ENCODE measurements around the gene RNF157. TPM values are rescaled to one million over a fixed set of nuclear protein-coding genes. Genes with fewer than 3 reads are reported as not detected.

The RNF157 gene
- total and polyA plus RNA-seq, 2 of the 13 experiments (the other 11 are each of a cell fraction or from before 2014, with no cell fraction given), result 0.44 to 1.5 TPM

GRCh38 chr17:76132574-76133338 is 107.5 kb downstream of the RNF157 start (continued):
- TF ChIP-seq BRD4 (CRISPR knock-in tag; IDR thresholded peaks at IDR 0.05) (no peak), SP4 (CRISPR knock-in tag; IDR thresholded peaks at IDR 0.05) (0 out of 2 replicates have a peak, but pooled peaks have one; percentile 42), ZNF788 (CRISPR knock-in tag; IDR thresholded peaks at IDR 0.05; ENCODE audit: borderline replicate concordance) (peak; percentile 59; the same call in 1 of the 2 replicates), TERF1 (CRISPR knock-in tag; IDR thresholded peaks at IDR 0.05) (no peak), ZNF20 (CRISPR knock-in tag; IDR thresholded peaks at IDR 0.05) (no peak), THAP8 (CRISPR knock-in tag; IDR thresholded peaks at IDR 0.05; ENCODE audit: borderline replicate concordance) (no peak), TFDP2 (CRISPR knock-in tag; IDR thresholded peaks at IDR 0.05) (peak; percentile 34; the same call in 1 of the 2 replicates), ZNF17 (CRISPR knock-in tag; IDR thresholded peaks at IDR 0.05) (no peak), ATM (IDR thresholded peaks at IDR 0.05; ENCODE audit: borderline replicate concordance) (no peak), RORA (CRISPR knock-in tag; IDR thresholded peaks at IDR 0.05) (no peak), ISL2 (CRISPR knock-in tag; IDR thresholded peaks at IDR 0.05) (no peak), POLR2A (IDR thresholded peaks at IDR 0.05; ENCODE audit: insufficient read depth in 1 of 2, low read depth in 2 of 2, low read length in 2 of 2) (no peak), ZNF496 (CRISPR knock-in tag; IDR thresholded peaks at IDR 0.05; ENCODE audit: insufficient replicate concordance) (no peak), ZNF776 (CRISPR knock-in tag; IDR thresholded peaks at IDR 0.05) (no peak), SIX1 (CRISPR knock-in tag; IDR thresholded peaks at IDR 0.05; ENCODE audit: borderline replicate concordance) (no peak), ZBTB21 (CRISPR knock-in tag; IDR thresholded peaks at IDR 0.05) (no peak), GRHL1 (CRISPR knock-in tag; conservative IDR thresholded peaks at IDR 0.05) (no peak), ARNTL (CRISPR knock-in tag; IDR thresholded peaks at IDR 0.05) (peak; percentile 42; the same call in 1 of the 2 replicates), TSC22D2 (CRISPR knock-in tag; IDR thresholded peaks at IDR 0.05; ENCODE audit: borderline replicate concordance) (0 out of 2 replicates have a peak, but pooled peaks have one; percentile 34), ZNF883 (CRISPR knock-in tag; IDR thresholded peaks at IDR 0.05; ENCODE audit: not compliant biosample characterization) (no peak), FOXK2 (IDR thresholded peaks at IDR 0.05) (no peak), PHF20 (CRISPR knock-in tag; IDR thresholded peaks at IDR 0.05) (no peak), SIN3B (IDR thresholded peaks at IDR 0.05; ENCODE audit: low read length) (no peak), SNAI1 (CRISPR knock-in tag; IDR thresholded peaks at IDR 0.05; ENCODE audit: borderline replicate concordance) (peak; percentile 92; the same call in 1 of the 2 replicates)
